ENCODE measurements around the gene NOMO2.
"Not testable (repeated sequence)": the region's sequence is repeated elsewhere in the genome, so short reads cannot be mapped to it uniquely, and the experiment has no call there.

Gene NOMO2

DNA sequence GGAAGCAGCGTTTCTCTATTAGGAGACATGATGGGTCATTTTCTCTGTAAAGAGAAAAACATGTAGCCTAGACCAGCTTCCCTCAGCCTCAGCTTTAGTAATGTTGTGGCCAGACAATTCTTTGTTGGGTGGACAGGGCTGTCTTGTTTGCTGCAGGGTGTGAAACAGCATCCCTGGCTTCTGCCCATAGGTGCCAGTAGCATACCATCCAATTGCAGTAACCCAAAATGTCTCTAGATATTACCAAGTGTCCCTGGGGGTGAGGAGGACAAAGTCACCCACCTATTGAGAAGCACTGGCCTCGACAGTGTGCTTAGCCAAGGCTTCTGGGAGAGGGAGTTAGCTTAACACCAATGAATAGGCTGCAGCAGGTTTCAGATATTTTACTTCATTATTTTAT, 14.0 kb upstream of the NOMO2 start:
- DNase-seq: not testable (repeated sequence)

DNA sequence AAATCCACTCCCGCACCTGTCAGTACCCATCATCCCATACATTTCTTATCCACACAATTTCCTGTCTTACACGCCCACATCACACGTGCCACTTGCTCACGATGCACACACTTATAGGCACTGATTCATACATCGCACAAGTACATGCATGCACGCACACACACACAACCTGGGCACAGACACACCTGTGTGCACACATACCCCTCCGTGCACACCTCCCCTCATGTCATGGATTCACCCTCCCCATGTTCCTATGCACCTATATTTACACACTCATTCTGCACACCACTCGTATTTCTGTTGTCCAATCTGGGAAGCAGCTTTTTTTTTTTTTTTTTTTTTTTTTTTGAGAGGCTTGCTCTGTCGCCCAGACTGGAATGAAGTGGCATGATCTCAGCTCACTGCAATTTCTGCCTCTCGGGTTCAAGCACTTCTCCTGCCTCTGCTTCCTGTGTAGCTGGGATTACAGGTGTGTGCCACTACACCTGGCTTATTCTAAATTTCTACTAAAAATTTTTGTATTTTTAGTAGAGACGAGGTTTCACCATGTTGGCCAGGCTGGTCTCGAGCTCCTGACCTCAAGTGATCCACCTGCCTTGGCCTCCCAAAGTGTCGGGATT, 13.5 kb upstream of the NOMO2 start:
- not testable (repeated sequence) for DNase-seq

DNA sequence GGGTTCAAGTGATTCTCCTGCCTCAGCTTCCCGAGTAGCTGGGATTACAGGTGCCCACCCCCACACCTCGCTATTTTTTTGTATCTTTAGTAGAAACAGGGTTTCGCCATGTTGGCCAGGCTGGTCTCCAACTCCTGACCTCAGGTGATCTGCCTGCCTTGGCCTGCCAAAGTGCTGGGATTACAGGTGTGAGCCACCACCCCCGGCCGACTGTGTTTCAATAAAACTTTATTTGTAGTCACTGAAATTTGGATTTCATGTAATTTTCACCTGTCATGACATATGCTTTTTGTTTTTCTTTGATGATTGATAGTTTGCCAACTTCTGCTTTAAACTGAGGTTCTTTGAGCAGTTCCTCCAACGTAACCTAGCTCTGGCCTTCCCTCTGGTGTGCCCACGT, 12.0 kb upstream of the NOMO2 start:
- not testable (repeated sequence) for DNase-seq

DNA sequence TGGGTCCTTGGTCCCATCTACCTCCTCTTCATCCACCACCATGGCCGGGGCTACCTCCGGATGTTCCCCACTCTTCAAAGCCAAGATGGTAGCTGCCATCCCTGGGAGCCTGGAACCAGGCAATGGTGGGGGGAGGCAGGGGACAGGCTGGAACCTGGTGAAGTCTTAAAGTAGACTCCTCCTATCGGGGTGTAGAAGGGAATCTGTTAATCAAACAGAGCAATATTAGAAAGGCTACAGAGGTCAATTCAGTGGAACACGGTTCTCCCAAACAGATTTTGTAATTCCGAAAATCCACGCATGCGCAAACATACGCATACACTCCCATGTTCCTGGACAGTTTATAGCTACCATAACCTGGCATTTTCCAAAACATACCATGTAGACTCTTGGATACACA, 11.1 kb upstream of the NOMO2 start:
- not testable (repeated sequence) for DNase-seq

DNA sequence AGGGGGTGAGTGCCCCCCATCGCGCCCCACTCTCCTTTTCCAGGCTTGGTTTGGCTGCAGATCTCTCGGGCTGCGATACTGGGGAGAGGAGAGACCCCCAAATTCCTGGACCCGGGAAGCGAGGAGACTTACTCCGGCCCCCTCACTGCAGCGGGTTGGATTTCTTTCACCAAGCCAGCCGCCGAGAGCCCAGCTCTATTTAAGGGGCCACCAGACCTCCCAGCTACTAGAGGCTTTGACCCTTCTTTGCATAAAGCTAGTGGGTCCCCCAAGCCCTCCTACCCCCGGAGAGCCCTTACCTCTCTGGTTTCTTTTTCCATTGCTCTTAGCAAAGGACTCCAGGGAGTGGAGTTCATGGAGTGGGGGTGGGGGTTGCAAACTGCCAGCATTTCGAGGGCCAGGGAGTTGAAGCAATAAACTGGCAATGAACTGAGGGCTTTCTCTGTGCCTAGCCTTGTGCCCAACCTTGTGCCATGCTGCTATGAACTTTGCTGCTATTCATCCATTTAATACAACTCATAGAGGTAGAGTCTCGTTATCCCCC, 9.5 kb upstream of the NOMO2 start:
- DNase-seq: not testable (repeated sequence)

DNA sequence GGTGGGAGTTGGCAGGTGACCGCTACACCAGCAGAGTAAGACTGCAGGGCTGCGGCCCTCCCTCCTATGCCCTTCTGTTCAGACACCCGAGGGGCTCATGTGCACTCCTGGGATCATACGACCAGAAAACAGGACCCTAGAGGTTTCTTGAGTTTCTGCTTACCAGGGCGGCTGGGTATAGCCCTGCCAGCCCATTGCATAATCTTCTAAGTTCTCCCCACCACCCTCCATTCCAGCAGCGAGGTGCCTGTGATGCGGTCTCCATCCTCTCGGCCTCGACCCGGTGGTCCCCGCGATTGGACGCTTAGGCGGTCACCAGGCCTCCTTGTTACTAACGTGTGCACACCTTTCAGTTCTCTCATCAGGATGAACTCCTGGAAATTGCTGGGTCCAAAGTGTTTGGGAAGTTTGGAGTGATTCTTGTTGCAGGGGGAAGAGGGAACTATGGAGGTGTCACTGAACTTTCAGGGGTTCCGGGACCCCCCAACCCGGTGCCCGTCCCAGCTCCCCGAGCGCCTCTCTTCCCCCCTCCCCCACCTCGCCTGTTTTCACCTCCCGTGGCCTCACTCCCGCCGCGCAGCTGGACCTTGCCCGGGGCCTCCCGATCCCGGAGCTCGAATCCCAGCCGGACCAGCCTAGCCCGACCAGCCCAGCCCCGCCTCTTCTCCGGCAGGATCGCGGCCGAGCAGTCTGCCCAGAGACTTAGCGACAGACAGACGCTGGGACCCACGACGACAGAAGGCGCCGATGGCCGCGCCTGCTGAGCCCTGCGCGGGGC, 8.8 kb upstream of the NOMO2 start:
- not testable (repeated sequence) for DNase-seq

DNA sequence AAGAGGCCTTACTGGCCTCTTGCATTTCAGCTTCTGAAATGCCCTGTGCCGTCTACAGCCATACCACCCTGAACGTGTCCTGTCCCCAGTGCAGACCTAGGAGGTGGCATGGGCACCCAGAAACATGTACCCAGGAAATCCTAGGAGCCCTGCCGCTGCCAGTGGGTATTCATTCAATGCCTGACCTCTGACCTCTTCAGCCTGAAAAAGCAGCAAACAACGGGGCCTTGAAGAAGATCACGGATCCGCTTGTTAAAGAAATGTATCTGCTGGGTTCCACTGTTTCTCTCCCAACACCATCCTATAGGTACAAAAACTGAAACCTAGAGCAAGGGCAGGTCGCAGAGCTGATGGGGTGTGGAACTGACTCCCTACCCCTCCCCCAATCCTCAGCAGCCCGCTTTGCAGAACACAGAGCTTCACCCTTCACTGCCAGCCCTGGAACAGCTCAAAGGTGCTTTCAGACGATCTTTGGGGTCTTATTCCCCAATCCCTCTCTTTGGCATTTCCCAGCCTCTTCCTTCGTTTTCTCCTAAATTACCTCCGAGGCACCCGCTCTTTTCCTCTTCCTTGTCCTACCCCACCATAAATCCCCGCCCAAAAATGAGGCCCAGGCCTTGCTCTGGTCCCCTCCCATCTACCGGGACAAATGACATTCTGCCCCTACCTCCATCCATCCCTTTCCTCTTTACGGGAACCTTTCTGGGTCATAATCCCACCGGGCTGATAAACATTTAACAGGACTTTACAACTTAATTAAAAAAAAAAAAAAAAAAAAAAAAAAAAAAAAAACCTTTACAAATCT, 1.3 kb downstream of the NOMO2 start:
- DNase-seq: not testable (repeated sequence)

DNA sequence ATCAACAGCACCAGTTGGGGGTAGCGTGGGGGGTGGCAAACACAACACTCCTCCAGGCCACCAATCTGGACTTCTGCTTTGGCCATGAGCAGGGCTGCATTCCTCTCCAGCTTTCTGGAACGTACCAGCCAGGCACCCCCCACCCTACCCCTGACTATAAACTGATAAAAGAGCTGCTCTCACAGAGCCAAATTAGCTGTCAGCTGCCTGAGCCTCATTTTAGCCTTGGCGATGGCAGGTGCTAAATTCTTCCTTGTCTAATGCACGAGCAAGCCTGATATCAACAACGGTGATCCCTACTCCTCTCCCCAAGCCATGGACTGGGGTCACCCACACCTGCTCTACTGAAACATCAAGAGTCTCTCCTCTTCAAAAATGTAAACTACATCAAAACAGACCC, 8.2 kb downstream of the NOMO2 start:
- not testable (repeated sequence) for DNase-seq

DNA sequence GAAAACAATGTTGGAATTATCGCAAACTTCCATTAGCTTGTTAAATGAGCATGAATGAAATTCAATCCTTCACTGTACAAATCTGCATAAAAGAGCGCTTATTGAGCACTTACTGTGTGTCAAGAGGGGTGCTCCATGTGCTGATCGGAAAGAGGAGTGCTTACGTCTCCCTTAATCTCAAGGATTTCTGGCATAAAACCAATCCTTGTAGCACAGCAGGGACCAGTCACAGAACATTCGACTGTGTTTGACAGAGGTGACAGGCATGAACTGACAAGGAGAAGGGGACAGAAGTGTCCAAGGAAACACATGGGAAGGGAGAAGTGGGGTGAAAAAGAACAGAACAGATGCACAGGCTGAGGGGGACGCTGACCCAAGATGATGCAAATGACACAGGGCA, 14.5 kb downstream of the NOMO2 start:
- DNase-seq: not testable (repeated sequence)

DNA sequence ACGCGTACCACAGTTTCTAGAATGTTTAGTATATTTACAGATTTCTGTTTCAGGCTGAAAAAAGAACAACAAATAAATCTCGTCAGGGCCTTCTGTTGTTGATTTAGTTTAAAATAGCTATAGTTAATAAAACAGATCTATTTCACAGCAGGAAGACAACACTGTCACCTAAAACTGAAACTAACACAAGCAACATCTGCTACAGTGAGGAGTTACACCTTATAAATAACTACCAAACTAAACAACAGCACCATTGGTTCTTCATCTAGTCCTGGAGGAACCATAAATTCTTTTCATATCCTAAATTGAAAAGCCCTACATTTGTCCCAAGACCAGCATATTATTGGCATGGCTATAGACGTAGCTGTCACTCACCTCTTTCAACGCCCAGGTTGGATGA, 15.0 kb downstream of the NOMO2 start:
- DNase-seq: not testable (repeated sequence)

DNA sequence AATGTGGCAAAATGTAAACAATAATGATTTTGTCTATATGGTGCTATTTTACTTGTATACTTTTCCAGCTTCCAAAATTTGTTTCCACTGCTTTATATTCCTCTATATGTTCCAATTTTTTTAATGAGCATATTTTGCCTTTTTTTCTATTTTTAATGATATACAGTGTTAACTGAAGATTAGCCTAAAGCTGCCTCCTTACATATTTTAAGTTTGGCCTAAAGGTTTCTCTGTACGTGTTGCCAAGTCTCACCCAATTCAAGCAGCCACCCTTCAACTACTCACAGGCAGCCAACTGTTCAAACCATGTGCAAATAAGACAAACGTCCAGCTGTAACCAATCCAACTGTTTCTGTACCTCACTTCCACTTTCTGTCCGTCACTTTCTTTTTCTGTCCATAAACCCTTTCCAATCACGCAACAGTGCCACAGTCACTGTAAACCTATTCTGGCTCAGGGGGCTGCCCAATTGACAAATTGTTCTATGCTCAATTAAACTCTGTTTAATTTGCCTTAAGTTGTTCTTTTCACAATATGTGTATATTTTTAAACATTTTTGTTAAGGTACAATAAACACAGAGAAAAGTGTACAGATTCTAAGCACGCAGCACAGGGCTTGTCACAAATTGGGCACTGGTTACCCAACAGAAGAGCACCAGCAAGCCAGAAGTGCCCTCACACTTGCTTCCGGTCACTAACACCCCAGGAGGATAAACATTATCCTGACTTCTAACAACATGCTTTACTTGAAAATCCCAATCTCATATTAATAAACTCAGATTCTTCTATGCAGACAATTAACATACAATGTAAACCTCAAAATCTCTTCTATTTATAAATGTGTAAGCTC, 17.4 kb downstream of the NOMO2 start:
- DNase-seq: not testable (repeated sequence)

DNA sequence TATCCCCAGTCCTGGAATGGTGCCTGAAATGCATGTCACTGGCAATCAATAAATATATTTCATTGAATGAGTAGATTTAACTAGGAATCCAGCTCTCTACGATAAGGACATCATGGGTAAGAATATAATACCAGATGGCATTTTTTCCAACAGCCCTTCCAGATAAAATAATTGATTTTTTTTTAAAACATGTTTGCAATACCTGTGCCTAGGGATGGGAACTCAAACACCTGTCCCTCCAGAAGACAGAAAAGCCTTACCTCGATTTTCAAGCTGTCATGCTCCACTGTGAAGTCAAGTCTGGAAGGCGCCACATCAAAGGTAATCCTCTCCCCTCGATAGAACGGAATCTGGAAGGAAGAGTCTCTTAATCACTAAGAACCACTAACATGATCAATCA, 20.0 kb downstream of the NOMO2 start:
- DNase-seq: not testable (repeated sequence)

DNA sequence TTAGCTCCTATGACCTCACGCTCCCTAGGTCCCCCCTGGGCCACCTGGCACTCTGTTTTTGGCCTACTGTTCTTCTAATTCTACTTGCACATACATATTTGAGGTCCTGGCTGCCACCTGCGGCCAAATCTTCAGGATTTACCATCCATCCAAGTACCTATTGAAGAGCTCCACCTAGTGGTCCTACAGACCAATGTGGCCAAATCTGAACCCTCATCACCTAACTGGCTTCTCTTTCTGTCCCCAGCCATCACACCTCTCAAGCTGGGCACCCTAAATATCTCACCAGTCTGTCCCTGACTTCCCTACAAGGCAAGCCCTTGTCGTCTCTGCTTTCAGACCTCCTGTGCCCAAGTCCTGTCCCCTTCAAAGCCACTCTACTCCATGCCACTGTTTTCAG, 24.9 kb downstream of the NOMO2 start:
- DNase-seq: not testable (repeated sequence)

DNA sequence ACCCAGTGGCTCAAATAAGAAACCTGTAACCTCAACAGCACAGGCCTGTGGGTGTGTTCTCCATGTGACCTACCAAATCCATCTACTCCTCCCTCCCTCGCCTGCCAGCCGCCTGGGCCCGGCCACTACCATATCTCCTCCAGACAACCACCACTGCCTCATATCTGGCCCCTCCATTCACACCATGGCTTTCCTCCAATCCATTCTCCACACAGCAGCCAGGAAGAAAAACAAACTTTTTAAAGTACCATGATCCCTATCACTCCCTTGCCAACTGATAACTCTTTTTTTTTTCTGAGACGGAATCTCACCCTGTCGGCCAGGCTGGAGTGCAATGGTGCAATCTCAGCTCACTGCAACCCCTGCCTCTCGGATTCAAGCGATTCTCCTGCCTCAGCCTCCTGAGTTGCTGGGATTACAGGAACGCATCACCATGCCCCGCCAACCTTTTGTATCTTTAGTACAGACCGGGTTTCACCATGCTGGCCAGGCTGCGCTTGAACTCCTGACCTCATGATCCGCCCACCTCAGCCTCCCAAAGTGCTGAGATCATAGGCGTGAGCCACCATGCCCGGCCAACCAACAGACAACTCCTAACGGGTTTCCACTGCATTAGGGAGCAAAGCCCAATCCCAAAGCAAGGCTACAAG, 26.3 kb downstream of the NOMO2 start:
- not testable (repeated sequence) for DNase-seq

DNA sequence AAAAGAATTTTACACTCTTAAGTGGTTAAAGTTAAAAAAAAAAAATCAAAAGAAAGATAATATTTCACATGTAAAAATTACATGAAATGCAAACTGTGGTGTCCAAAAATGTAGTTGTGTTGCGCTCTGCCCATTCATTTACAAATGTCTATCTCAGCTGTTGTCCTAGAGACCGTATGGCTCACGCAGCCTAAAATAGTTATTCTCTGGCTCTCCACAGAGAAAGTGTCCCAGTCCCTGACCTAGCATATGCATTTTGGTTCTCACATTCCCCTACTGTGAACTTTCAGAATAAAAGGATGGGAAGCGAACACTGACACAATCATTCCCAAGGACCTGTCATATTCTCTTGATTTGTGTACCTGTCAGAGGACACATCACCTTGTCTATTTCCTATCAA, 27.6 kb downstream of the NOMO2 start:
- DNase-seq: not testable (repeated sequence)

DNA sequence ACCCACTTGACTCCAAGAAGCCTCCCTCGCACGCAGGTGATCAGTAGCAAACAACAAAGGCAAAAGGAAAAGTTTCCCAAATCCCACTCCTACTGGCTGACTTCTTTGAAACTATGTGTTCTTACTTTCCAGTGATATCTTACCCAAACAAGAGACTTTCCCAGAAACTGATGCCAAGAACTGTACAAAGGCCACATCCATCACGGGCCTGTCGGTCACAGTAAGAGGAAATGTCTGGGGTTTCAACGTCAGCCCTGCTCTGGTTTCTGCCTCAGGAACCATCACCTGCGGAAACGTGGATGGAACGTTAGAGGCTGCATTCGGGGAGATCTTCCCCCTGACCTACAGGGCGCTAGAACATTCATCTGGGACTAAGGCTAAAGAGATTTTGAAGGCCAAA, 30.6 kb downstream of the NOMO2 start:
- DNase-seq: not testable (repeated sequence)

DNA sequence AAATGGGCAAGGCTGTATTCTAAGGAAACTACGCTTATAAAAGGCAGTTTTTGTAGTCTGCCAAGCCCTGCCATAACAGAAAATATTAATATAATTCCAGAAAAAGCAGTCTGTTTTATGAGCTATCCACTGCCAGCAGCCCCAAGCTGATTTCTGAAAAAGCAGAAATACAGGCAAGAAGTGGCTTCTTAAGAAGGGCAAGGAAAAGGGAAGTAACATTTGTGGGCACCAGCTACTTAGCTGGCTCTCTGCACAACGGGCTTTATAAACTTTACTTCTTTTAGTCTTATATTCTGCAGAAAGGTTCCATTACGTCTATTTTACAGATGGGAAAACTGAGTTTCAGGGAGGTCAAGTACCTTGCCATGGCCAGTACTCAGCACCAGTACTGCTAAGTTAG, 31.6 kb downstream of the NOMO2 start:
- not testable (repeated sequence) for DNase-seq

DNA sequence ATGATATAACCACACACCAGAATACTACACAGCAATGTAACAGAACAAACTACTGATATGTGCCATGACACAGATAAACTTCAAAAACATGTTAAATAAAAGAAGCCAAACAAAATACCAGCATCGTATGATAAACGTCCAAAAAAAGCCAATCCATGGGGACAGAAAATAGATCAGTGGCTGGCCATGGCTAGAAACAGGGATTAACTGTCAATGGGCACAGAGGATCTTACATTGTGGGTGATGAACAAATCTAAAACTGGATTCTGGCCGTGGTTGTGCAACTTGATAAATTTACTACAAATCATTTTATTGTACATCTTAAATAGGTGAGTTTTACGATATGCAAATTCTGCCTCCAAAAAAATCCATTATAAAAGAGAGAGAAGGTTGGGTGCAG, 35.4 kb downstream of the NOMO2 start:
- not testable (repeated sequence) for DNase-seq

DNA sequence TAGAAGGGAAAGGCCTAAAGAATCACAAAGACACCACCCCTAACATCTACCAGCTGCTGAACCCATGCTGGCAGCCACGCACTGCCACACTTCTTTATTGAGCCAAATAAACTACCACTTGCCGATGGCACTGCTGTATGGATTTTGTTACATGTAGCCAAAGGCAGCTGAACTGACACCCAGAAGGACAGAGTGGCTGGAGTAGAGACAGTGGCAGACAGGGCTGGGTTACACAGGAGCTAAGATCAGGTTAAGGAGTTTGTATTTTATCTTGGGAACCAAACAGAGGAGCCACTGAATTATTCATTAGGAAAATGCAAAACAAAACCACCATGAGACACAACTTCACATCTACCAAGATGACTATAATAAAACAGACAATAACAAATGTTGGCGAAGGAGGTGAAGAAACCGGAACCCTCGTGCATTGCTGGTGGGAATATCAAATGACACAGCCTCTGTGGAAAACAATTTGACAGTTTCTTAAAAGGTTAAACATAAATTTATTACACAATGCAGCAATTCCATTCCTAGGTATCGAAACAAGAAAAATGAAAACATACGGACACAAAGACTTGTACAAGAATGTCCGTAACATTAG, 35.9 kb downstream of the NOMO2 start:
- not testable (repeated sequence) for DNase-seq

DNA sequence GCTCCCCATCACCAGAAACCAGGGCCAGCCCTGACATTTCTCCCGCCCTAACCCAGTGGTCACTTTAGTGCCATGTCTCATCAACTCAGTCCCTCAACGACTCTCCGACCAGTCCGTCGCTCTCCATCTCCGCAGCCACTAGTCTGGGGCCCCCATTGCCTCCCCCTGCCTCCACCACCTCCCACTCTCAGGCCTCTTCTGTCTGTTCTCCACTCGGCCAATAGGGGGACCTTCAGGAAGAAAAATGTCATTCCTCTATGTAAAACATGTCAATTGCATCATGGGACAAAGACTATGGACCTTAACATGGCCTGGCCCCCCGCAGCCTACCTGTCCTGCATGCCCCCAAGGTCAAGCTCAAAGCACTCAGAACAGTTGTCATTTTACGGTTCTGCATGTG, 39.3 kb downstream of the NOMO2 start:
- DNase-seq: not testable (repeated sequence)

DNA sequence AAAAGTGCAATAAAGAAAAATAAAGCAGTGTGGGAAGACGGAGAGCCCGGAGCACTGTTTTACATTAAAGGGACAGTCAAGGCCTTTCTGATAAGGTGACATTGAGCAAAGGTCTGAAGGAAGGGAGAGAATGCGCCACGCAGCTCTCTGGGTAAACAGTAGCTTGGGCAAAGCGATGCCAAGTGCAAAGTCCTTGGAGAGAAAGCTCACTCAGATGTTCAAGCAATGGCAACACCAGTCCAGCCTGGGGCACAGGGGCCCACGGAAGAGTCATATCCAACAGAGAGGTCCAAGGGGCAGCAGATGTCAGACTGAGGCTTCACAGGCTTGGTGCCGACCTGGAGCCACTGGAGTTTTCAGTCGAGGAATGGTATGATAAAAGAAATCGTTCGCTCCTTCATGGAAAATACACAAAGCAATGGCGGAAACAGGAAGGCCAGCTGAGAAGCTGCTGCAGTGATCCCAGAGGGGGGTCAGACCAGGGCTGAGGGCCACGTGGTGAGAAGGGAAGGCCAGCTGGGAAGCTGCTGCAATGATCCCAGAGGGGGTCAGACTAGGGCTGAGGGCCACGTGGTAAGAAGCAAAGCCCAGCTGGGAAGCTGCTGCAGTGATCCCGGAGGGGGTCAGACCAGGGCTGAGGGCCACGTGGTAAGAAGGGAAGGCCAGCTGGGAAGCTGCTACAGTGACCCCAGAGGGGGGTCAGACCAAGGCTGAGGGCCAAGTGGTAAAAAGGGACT, 40.3 kb downstream of the NOMO2 start:
- not testable (repeated sequence) for DNase-seq

Data from stimulated activated CD4-positive, alpha-beta T cell treated with anti-CD3 and anti-CD28 coated beads, Interleukin-4, amount 100 ng/mL, for 4 hours (primary cell).